ENCODE measurements around the gene PTBP3.

Gene PTBP3

GRCh38 chr9:112176524-112176923 is 156.9 kb downstream of the PTBP3 start:
- POLR2A ChIA-PET, result interaction anchor here (1.6 kb wide), 1 partner anchor 157 kb away, joined by 6 read pairs; the partner anchor contains the start of gene PTBP3
- no peaks in the 10 kb centered on the region for H3K4me1 ChIP-seq (ENCODE audit: control insufficient read depth, insufficient read depth, low read length)
- H3K36me3 ChIP-seq (ENCODE audit: control insufficient read depth in 2 of 2, insufficient read depth in 1 of 2, low read length in 2 of 2), result no peaks in the 10 kb centered on the region
- no peaks in the 10 kb centered on the region for H3K9me3 ChIP-seq (ENCODE audit: control insufficient read depth, insufficient read depth, low read depth, low read length)
- TF ChIP-seq ZNF350 (tag by site-specific recombination; IDR thresholded peaks at IDR 0.05) (no peak), ZBTB8A (tag by site-specific recombination; IDR thresholded peaks at IDR 0.05) (peak; percentile 46), ZIC2 (tag by site-specific recombination; IDR thresholded peaks at IDR 0.05) (peak; percentile 23; the same call in 1 of the 2 replicates)
- no peak overlapping the region for H3K27ac ChIP-seq (ENCODE audit: extremely low read depth, low read depth, low read length)
- CTCF ChIA-PET, result interaction anchor here (0.6 kb wide), 2 partner anchors 10 to 543 kb away, joined by 3 read pairs; no protein-coding TSS in a partner anchor
- H3K4me3 ChIP-seq (ENCODE audit: low read depth, low read length), result no peak overlapping the region

- TF ChIP-seq FEZF1 (tag by site-specific recombination; IDR thresholded peaks at IDR 0.05), result no peak
- no peak for TF ChIP-seq ZNF645 (tag by site-specific recombination; IDR thresholded peaks at IDR 0.05)
- TF ChIP-seq CTCF (tag by site-specific recombination; IDR thresholded peaks at IDR 0.05), result no peak
- TF ChIP-seq ZBTB21 (tag by site-specific recombination; IDR thresholded peaks at IDR 0.05), result peak; percentile 70
- TF ChIP-seq ZFP3 (tag by site-specific recombination; IDR thresholded peaks at IDR 0.05; ENCODE audit: low read depth), result no peak
- Histone ChIP-seq H3K9me3 (ENCODE audit: control insufficient read depth, insufficient read depth, low read depth, low read length) (no peaks in the 10 kb centered on the region), H3K4me3 (ENCODE audit: low read depth, low read length) (peak overlapping the region; percentile 45; the same call in 1 of the 2 replicates), H3K36me3 (ENCODE audit: control insufficient read depth in 2 of 2, insufficient read depth in 1 of 2, low read length in 2 of 2) (no peaks in the 10 kb centered on the region), H3K27ac (ENCODE audit: extremely low read depth, low read depth, low read length) (no peak overlapping the region), H3K4me1 (ENCODE audit: control insufficient read depth, insufficient read depth, low read length) (no peaks in the 10 kb centered on the region)
- ChIA-PET POLR2A (interaction anchor here (1.6 kb wide), 1 partner anchor 158 kb away, joined by 6 read pairs; the partner anchor contains the start of gene PTBP3), CTCF (interaction anchor here (0.6 to 1.3 kb wide), 3 partner anchors 10 to 543 kb away, joined by 3 read pairs; no protein-coding TSS in a partner anchor)
These were observed 157.6 kb downstream of the PTBP3 start for GRCh38 chr9:112175796-112176315.

- Histone ChIP-seq H3K4me1 (ENCODE audit: control insufficient read depth, insufficient read depth, low read length) (no peaks in the 10 kb centered on the region), H3K27ac (ENCODE audit: extremely low read depth, low read depth, low read length) (peak within 1 kb of the TSS; percentile 90; the same call in 1 of the 2 replicates)
- POLR2A ChIA-PET, result interaction anchor here (1.0 kb wide), 2 partner anchors 19 to 204 kb away, joined by 3 read pairs; partner anchors contain the start of gene HSDL2
- TF ChIP-seq GLIS2 (tag by site-specific recombination; IDR thresholded peaks at IDR 0.05) (peak; percentile 66; the same call in 1 of the 2 replicates), ZNF398 (tag by site-specific recombination; IDR thresholded peaks at IDR 0.05) (0 out of 2 replicates have a peak, but pooled peaks have one; percentile 8), ZBTB26 (tag by site-specific recombination; optimal IDR thresholded peaks at IDR 0.05) (peak; percentile 56), ZNF530 (tag by site-specific recombination; IDR thresholded peaks at IDR 0.05; ENCODE audit: low read depth) (no peak), ZNF561 (tag by site-specific recombination; IDR thresholded peaks at IDR 0.05; ENCODE audit: borderline replicate concordance) (peak; percentile 4; the same call in 1 of the 2 replicates), ZNF571 (tag by site-specific recombination; IDR thresholded peaks at IDR 0.05) (no peak), ZNF335 (tag by site-specific recombination; conservative IDR thresholded peaks at IDR 0.05) (peak; percentile 77), ZNF423 (tag by site-specific recombination; IDR thresholded peaks at IDR 0.05) (peak; percentile 30; the same call in 1 of the 2 replicates), ZIC2 (tag by site-specific recombination; IDR thresholded peaks at IDR 0.05) (peak; percentile 70), ZNF311 (tag by site-specific recombination; IDR thresholded peaks at IDR 0.05; ENCODE audit: borderline replicate concordance) (no peak), ZBTB20 (tag by site-specific recombination; IDR thresholded peaks at IDR 0.05) (peak; percentile 72), SP3 (tag by site-specific recombination; IDR thresholded peaks at IDR 0.05) (no peak)
These were observed 158.2 kb downstream of the PTBP3 start, which contains the start of gene SUSD1 for GRCh38 chr9:112174965-112175795. TSS of gene SUSD1 (minus strand) at chr9:112175297. CDS start at chr9:112175235, 62 bp downstream.

More at GRCh38 chr9:112174965-112175795, 158.2 kb downstream of the PTBP3 start, which contains the start of gene SUSD1:
- Histone ChIP-seq H3K36me3 (ENCODE audit: control insufficient read depth in 2 of 2, insufficient read depth in 1 of 2, low read length in 2 of 2) (no peaks in the 10 kb centered on the region), H3K4me3 (ENCODE audit: low read depth, low read length) (peak within 1 kb of the TSS; percentile 45), H3K9me3 (ENCODE audit: control insufficient read depth, insufficient read depth, low read depth, low read length) (no peaks in the 10 kb centered on the region)
- CTCF ChIA-PET, result interaction anchor here (0.6 to 1.3 kb wide), 4 partner anchors 11 to 619 kb away, joined by 3 to 5 read pairs (median 4); no protein-coding TSS in a partner anchor
